Activated CD4-positive, alpha-beta T cell treated with anti-CD3 and anti-CD28 coated beads for 36 hours (primary cell): ENCODE results near the gene GOLT1B. TPM values are rescaled to one million over a fixed set of nuclear protein-coding genes. Genes with fewer than 3 reads are reported as not detected.
"Not testable (repeated sequence)": the region's sequence is repeated elsewhere in the genome, so short reads cannot be mapped to it uniquely, and the experiment has no call there.

Experiments
- ATAC-seq: fragments of 200-7000 bp; cut with Tn5 transposase; one replicate; pipeline ENCODE4 v1.10.0; 2021; ENCODE audit warnings: mild to moderate bottlenecking, moderate library complexity
- CTCF ChIA-PET: fragments of 350-600 bp; sonication (Branson Sonifier 250); formaldehyde crosslinking; loops from one replicate; lab custom pipeline; 2021; ENCODE audit warnings: antibody characterized with exemption; lab: Charles Lee
- POLR2A ChIA-PET: fragments of 350-600 bp; sonication (Branson Sonifier 250); formaldehyde crosslinking; loops from one replicate; lab custom pipeline; 2021; ENCODE audit warnings: antibody characterized with exemption, inconsistent platforms; lab: Charles Lee
- DNase-seq: peaks from one replicate; pipeline ENCODE4 v3.0.0-alpha.2; 2020
- H3K27ac Mint-ChIP-seq: one replicate; pipeline ENCODE4 v1.8.0; 2021; ENCODE audit warnings: mixed read lengths
- H3K27me3 Mint-ChIP-seq: one replicate; pipeline ENCODE4 v1.8.0; 2021; ENCODE audit warnings: mixed read lengths
- H3K36me3 Mint-ChIP-seq: one replicate; pipeline ENCODE4 v1.8.0; 2021; ENCODE audit warnings: low read depth, mixed read lengths
- H3K4me1 Mint-ChIP-seq: one replicate; pipeline ENCODE4 v1.8.0; 2021; ENCODE audit warnings: mixed read lengths
- H3K4me3 Mint-ChIP-seq: one replicate; pipeline ENCODE4 v1.8.0; 2021; ENCODE audit warnings: mild to moderate bottlenecking, moderate library complexity, mixed read lengths
- H3K9me3 Mint-ChIP-seq: one replicate; pipeline ENCODE4 v1.8.0; 2021; ENCODE audit warnings: low read depth, mixed read lengths
- intact Hi-C, 2 experiments: fragments of 100-400 bp; cut with DNase I in 1 of 2; cut with micrococcal nuclease in 1 of 2; formaldehyde crosslinking; loops; one replicate each; pipeline versions ENCODE4 v1.14.2 to v1.15.1; 2022 to 2024; cut with DNase I, micrococcal nuclease
- total RNA-seq, 2 experiments: library from RNA; stranded (reverse); gene quantifications; one replicate each; pipeline ENCODE4 v1.2.3, GENCODE V29; 2021

GOLT1B gene, protein sequence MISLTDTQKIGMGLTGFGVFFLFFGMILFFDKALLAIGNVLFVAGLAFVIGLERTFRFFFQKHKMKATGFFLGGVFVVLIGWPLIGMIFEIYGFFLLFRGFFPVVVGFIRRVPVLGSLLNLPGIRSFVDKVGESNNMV
- total RNA-seq, result 10 to 100 TPM; 25.6 to 31.2 TPM

GRCh38 chr12:21501258-21502163 is at the start of gene GOLT1B, which contains the start of gene RECQL:
Gene GOLT1B, plus strand, starts transcription at chr12:21501789. Its CDS starts 135 bp downstream, at chr12:21501924.
Gene RECQL, minus strand, starts transcription at chr12:21501635. Its CDS starts 2,065 bp downstream, at chr12:21499570.
- H3K27ac Mint-ChIP-seq, result no peak within 1 kb of the TSS
- peaks cover 28% of the 10 kb centered on the region for H3K36me3 Mint-ChIP-seq
- POLR2A ChIA-PET, result interaction anchor here (0.6 to 1.2 kb wide), 5 partner anchors 10 to 175 kb away, joined by 3 to 6 read pairs (median 3); partner anchors contain the start of gene LDHB
- no peak within 1 kb of the TSS for H3K4me3 Mint-ChIP-seq
- no peaks in the 10 kb centered on the region for H3K9me3 Mint-ChIP-seq
- no peaks in the 10 kb centered on the region for H3K27me3 Mint-ChIP-seq
- H3K4me1 Mint-ChIP-seq, result peaks cover 44% of the 10 kb centered on the region
- ATAC-seq, result peak; percentile 93
- intact Hi-C loops, result loop anchor here (1.0 to 5.0 kb wide), 9 partner anchors 44 to 1125 kb away; partner anchors contain the start of genes C2CD5 (in 2 of the 2), CMAS (in 2 of the 2), LDHB (in 2 of the 2) and PYROXD1 (in 2 of the 2)
- CTCF ChIA-PET, result interaction anchor here (0.5 to 1.8 kb wide), 5 partner anchors 8 to 179 kb away, joined by 3 to 6 read pairs (median 5); partner anchors contain the start of gene PYROXD1
- DNase-seq, result peak; percentile 93

- H3K27ac Mint-ChIP-seq, result peak overlapping the region; percentile 47
- intact Hi-C loops, result loop anchor here in 1 of 2 experiments (1.0 kb wide), 1 partner anchor 15 kb away; no protein-coding TSS in a partner anchor
- DNase-seq (no peak), ATAC-seq (peak; percentile 59)
- H3K4me1 Mint-ChIP-seq, result peaks cover 45% of the 10 kb centered on the region
- peak overlapping the region; percentile 11 for H3K4me3 Mint-ChIP-seq
- no peaks in the 10 kb centered on the region for H3K9me3 Mint-ChIP-seq
- H3K27me3 Mint-ChIP-seq, result no peaks in the 10 kb centered on the region
- ChIA-PET POLR2A (no interaction called here), CTCF (interaction anchor here (0.6 kb wide), 1 partner anchor 1077 kb away, joined by 3 read pairs; no protein-coding TSS in a partner anchor)
- H3K36me3 Mint-ChIP-seq, result peaks cover 34% of the 10 kb centered on the region
Measured at GRCh38 chr12:21453312-21453852, 48.2 kb upstream of the GOLT1B start.

- peak overlapping the region; percentile 74 for H3K27ac Mint-ChIP-seq
Measured at GRCh38 chr12:21456291-21456780, 45.3 kb upstream of the GOLT1B start.

DNA sequence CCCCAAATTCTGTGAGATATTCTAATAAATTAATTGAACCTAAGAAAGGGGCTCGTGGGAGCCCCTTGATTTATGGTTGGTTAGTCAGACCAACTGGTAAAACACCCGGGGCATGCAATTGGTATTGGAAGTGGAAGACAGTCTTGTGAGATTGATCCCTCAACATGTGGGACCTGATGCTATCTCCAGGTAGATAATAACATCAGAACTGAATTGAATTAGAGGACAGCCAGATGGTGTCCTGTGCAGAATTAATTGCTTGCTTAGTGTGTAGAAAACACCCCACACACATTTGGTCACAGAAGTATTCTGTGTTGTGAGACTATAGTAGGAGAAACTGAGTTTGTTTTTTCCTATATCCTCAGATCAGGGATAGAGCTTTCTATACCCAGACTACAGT is 42.1 kb upstream of the GOLT1B start:
- ATAC-seq (no peak), DNase-seq (no peak)
- Mint-ChIP-seq H3K4me3 (no peak overlapping the region), H3K4me1 (peaks cover 28% of the 10 kb centered on the region), H3K27me3 (no peaks in the 10 kb centered on the region), H3K36me3 (peaks cover 47% of the 10 kb centered on the region), H3K27ac (no peak overlapping the region), H3K9me3 (peaks cover 3% of the 10 kb centered on the region)
- POLR2A ChIA-PET, result no interaction called here
- intact Hi-C loops, result loop anchor here (5.0 kb wide), 2 partner anchors 43 to 1163 kb away; partner anchors contain the start of genes GOLT1B (in 1 of the 2) and RECQL (in 1 of the 2)
- CTCF ChIA-PET, result interaction anchor here (1.2 kb wide), 1 partner anchor 15 kb away, joined by 3 read pairs; no protein-coding TSS in a partner anchor

More at GRCh38 chr12:21456291-21456780, 45.3 kb upstream of the GOLT1B start:
- H3K4me3 Mint-ChIP-seq, result no peak overlapping the region
- peaks cover 42% of the 10 kb centered on the region for H3K4me1 Mint-ChIP-seq
- H3K36me3 Mint-ChIP-seq, result peaks cover 36% of the 10 kb centered on the region
- POLR2A ChIA-PET, result interaction anchor here (0.7 kb wide), 1 partner anchor 13 kb away, joined by 4 read pairs; no protein-coding TSS in a partner anchor
- DNase-seq (peak; percentile 59), ATAC-seq (peak; percentile 84)
- intact Hi-C loops, result loop anchor here (1.0 to 5.0 kb wide), 5 partner anchors 19 to 1166 kb away; partner anchors contain the start of genes GOLT1B (in 2 of the 2), RECQL (in 2 of the 2) and PYROXD1 (in 1 of the 2)
- CTCF ChIA-PET, result interaction anchor here (1.7 kb wide), 1 partner anchor 13 kb away, joined by 4 read pairs; no protein-coding TSS in a partner anchor
- no peaks in the 10 kb centered on the region for H3K9me3 Mint-ChIP-seq
- H3K27me3 Mint-ChIP-seq, result no peaks in the 10 kb centered on the region

GRCh38 chr12:21467334-21467733 is 34.3 kb upstream of the GOLT1B start:
- peaks cover 54% of the 10 kb centered on the region for H3K36me3 Mint-ChIP-seq
- H3K27me3 Mint-ChIP-seq, H3K27ac Mint-ChIP-seq, CTCF ChIA-PET, intact Hi-C loops, POLR2A ChIA-PET, H3K4me3 Mint-ChIP-seq, ATAC-seq, H3K9me3 Mint-ChIP-seq, DNase-seq, H3K4me1 Mint-ChIP-seq: not testable (repeated sequence)

- intact Hi-C loops, result no loop called here
- Mint-ChIP-seq H3K4me1 (peaks cover 9% of the 10 kb centered on the region), H3K36me3 (peaks cover 48% of the 10 kb centered on the region), H3K27me3 (no peaks in the 10 kb centered on the region), H3K27ac (no peak overlapping the region), H3K4me3 (no peak overlapping the region), H3K9me3 (no peaks in the 10 kb centered on the region)
- no peak for DNase-seq
- ChIA-PET CTCF (no interaction called here), POLR2A (no interaction called here)
- ATAC-seq, result no peak
Measured at GRCh38 chr12:21471294-21471693, 30.3 kb upstream of the GOLT1B start.

- H3K4me1 Mint-ChIP-seq, result peaks cover 15% of the 10 kb centered on the region
- H3K27ac Mint-ChIP-seq, result no peak overlapping the region
- CTCF ChIA-PET, result no interaction called here
- POLR2A ChIA-PET, result no interaction called here
- H3K36me3 Mint-ChIP-seq, result peaks cover 51% of the 10 kb centered on the region
- intact Hi-C loops, result no loop called here
- no peak overlapping the region for H3K4me3 Mint-ChIP-seq
- no peaks in the 10 kb centered on the region for H3K9me3 Mint-ChIP-seq
- no peaks in the 10 kb centered on the region for H3K27me3 Mint-ChIP-seq
- DNase-seq, result no peak
- no peak for ATAC-seq
Measured at GRCh38 chr12:21472197-21472823, 29.3 kb upstream of the GOLT1B start.

GRCh38 chr12:21475552-21475951 is 26.0 kb upstream of the GOLT1B start:
- ChIA-PET POLR2A (no interaction called here), CTCF (no interaction called here)
- no peaks in the 10 kb centered on the region for H3K9me3 Mint-ChIP-seq
- ATAC-seq, result no peak
- no peak overlapping the region for H3K27ac Mint-ChIP-seq
- peaks cover 39% of the 10 kb centered on the region for H3K36me3 Mint-ChIP-seq
- no peak overlapping the region for H3K4me3 Mint-ChIP-seq
- no peak for DNase-seq
- H3K27me3 Mint-ChIP-seq, result no peaks in the 10 kb centered on the region
- H3K4me1 Mint-ChIP-seq, result peaks cover 17% of the 10 kb centered on the region
- intact Hi-C loops, result no loop called here

DNA sequence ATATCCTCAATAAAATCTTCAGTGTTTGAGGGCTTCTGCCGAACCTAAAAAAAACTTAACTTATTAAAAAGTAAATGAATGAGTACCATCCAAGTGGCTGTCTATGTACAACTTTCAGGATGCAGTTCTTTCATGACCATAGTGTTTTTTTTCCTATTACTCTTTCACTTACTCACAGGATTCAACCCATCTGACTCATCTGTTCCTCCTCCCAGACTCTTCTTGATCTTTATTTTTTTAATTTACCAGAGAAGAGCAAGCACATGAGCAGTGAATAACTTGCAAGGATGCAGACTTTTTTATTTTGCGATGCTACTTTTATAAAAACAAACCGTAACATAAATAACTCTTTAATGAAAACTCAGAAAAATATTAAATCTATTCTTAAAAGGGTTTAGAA is 24.6 kb upstream of the GOLT1B start:
- Mint-ChIP-seq H3K4me3 (no peak overlapping the region), H3K9me3 (no peaks in the 10 kb centered on the region), H3K27me3 (no peaks in the 10 kb centered on the region), H3K4me1 (peaks cover 15% of the 10 kb centered on the region), H3K36me3 (peaks cover 35% of the 10 kb centered on the region), H3K27ac (peak overlapping the region; percentile 49)
- ATAC-seq (peak; percentile 92), DNase-seq (no peak)
- CTCF ChIA-PET, result interaction anchor here (0.6 kb wide), 1 partner anchor 747 kb away, joined by 5 read pairs; no protein-coding TSS in a partner anchor
- intact Hi-C loops, result loop anchor here in 1 of 2 experiments (2.0 kb wide), 2 partner anchors 20 to 38 kb away; no protein-coding TSS in a partner anchor
- POLR2A ChIA-PET, result no interaction called here

- Mint-ChIP-seq H3K27me3 (no peaks in the 10 kb centered on the region), H3K9me3 (no peaks in the 10 kb centered on the region), H3K36me3 (peaks cover 21% of the 10 kb centered on the region), H3K27ac (no peak overlapping the region), H3K4me3 (no peak overlapping the region), H3K4me1 (peaks cover 15% of the 10 kb centered on the region)
- ATAC-seq, result no peak
- CTCF ChIA-PET, result interaction anchor here (0.8 kb wide), 1 partner anchor 978 kb away, joined by 3 read pairs; no protein-coding TSS in a partner anchor
- intact Hi-C loops, result no loop called here
- DNase-seq, result no peak
- POLR2A ChIA-PET, result no interaction called here
Measured at GRCh38 chr12:21478756-21479455, 22.7 kb upstream of the GOLT1B start.
